ENCODE data around the gene SAMD8. TPM values are rescaled to one million over a fixed set of nuclear protein-coding genes. Genes with fewer than 3 reads are reported as not detected.

The SAMD8 gene
- total and polyA plus RNA-seq, 10 of the 15 experiments (the other 5 are each of a cell fraction or from before 2014, with no cell fraction given): 2.8 to 26.0 (median 9.3) TPM

GRCh38 chr10:75209921-75210281 lies 98.4 kb downstream of the SAMD8 start (continued):
- TF ChIP-seq E2F4 (IDR thresholded peaks at IDR 0.05; ENCODE audit: low read depth, low read length) (no peak), POLR2AphosphoS5 (IDR thresholded peaks at IDR 0.05; ENCODE audit: low read length) (peak; percentile 30; the same call in 1 of the 2 replicates)

GRCh38 chr10:75210282-75211006 lies 99.0 kb downstream of the SAMD8 start, which contains the start of gene VDAC2:
VDAC2 (plus strand) TSS chr10:75210796; CDS start chr10:75211159, 363 bp downstream.
- intact Hi-C loops (cut with micrococcal nuclease; ENCODE audit: unreplicated experiment): loop anchor here (2.0 kb wide), 1 partner anchor 20 kb away; no protein-coding TSS in a partner anchor
- WGBS (ENCODE audit: insufficient coverage, insufficient replicate concordance, low lambda C conversion rate, missing lambda C conversion rate): under 1% methylated on average over 40 of the region's 80 CpGs
- H3K9me3 ChIP-seq (replicated peaks; ENCODE audit: control insufficient read depth, insufficient read depth, low read length): no peaks in the 10 kb centered on the region
- peak within 1 kb of the TSS; percentile 92 for H3K4me2 ChIP-seq (ENCODE audit: control insufficient read depth, insufficient read depth)
- H3K27ac ChIP-seq (ENCODE audit: control insufficient read depth, insufficient read depth): peak within 1 kb of the TSS; percentile 98
- peaks cover 41% of the 10 kb centered on the region for H3K79me2 ChIP-seq (ENCODE audit: control insufficient read depth, insufficient read depth, low read length)
- peak within 1 kb of the TSS; percentile 91 for H3K4me3 ChIP-seq
- POLR2A ChIA-PET: interaction anchor here (0.5 to 3.0 kb wide), 16 partner anchors 11 to 1190 kb away, joined by 3 to 26 read pairs (median 4); partner anchors contain the start of genes COMTD1 and SAMD8
- peak; percentile 91 for ATAC-seq
- BruUV-seq (replicated peaks): no TSS peak
- CTCF ChIA-PET: interaction anchor here (0.6 to 4.3 kb wide), 13 partner anchors 12 to 967 kb away, joined by 3 to 41 read pairs (median 4); partner anchors contain the start of gene COMTD1
- peak within 1 kb of the TSS; percentile 98 for H3K9ac ChIP-seq (ENCODE audit: control insufficient read depth, insufficient read depth, low read length)
- H3K27me3 ChIP-seq (replicated peaks in 1 of 2; ENCODE audit: control insufficient read depth in 2 of 2, insufficient read depth in 2 of 2, low read length in 1 of 2): no peaks in the 10 kb centered on the region
- DNase-seq (ENCODE audit: low read depth, low spot score): peak; percentile 75
- 0 out of 2 replicates have a peak, but pooled peaks cover 4% of the 10 kb centered on the region for H3K4me1 ChIP-seq (ENCODE audit: control insufficient read depth, insufficient read depth, low read length)
- H4K20me1 ChIP-seq (ENCODE audit: control insufficient read depth, insufficient read depth): no peaks in the 10 kb centered on the region
- SMC1A ChIA-PET (ENCODE audit: uncharacterized antibody, unreplicated experiment): interaction anchor here (0.8 to 2.9 kb wide), 12 partner anchors 10 to 87 kb away, joined by 3 to 18 read pairs (median 3); partner anchors contain the start of gene COMTD1
- in situ Hi-C loops (cut with MboI): no loop called here
- no peak for FAIRE-seq
- RAD21 ChIA-PET (ENCODE audit: unreplicated experiment): interaction anchor here (0.6 to 3.3 kb wide), 9 partner anchors 11 to 82 kb away, joined by 3 to 14 read pairs (median 4); partner anchors contain the start of gene COMTD1
- H3K36me3 ChIP-seq (ENCODE audit: control insufficient read depth in 2 of 2, insufficient read depth in 2 of 2, low read length in 1 of 2): peaks cover 0 to 13% of the 10 kb centered on the region in 2 experiments; a peak in 3 of 4 replicates
- peak within 1 kb of the TSS; percentile 95 for H2AFZ ChIP-seq (ENCODE audit: control insufficient read depth, low read depth, low read length)
- TF ChIP-seq EGR1 (IDR thresholded peaks at IDR 0.05; ENCODE audit: borderline replicate concordance in 1 of 2, low read depth in 2 of 2, low read length in 2 of 2): peak; percentile 44 to 77
- TF ChIP-seq SKIL (IDR thresholded peaks at IDR 0.05; ENCODE audit: low read depth, poor library complexity, severe bottlenecking): no peak
- TF ChIP-seq LARP7 (IDR thresholded peaks at IDR 0.05): peak; percentile 98
- peak; percentile 73 for TF ChIP-seq POLR2AphosphoS5 (IDR thresholded peaks at IDR 0.05; ENCODE audit: low read length)
- TF ChIP-seq SRF (IDR thresholded peaks at IDR 0.05; ENCODE audit: low read depth in 2 of 2, low read length in 2 of 2): 0 out of 4 replicates have a peak, but pooled peaks of 1 of the 2 experiments have one; percentile 2
- 0 out of 2 replicates have a peak, but pooled peaks have one; percentile 20 for TF ChIP-seq BCL11A (IDR thresholded peaks at IDR 0.05; ENCODE audit: low read depth, low read length)
- TF ChIP-seq ZNF207 (IDR thresholded peaks at IDR 0.05; ENCODE audit: borderline replicate concordance): peak; percentile 91
- TF ChIP-seq STAT3 (IDR thresholded peaks at IDR 0.05; ENCODE audit: low read depth, low read length): no peak
- no peak for TF ChIP-seq ATF2 (IDR thresholded peaks at IDR 0.05; ENCODE audit: low read length)
- peak; percentile 78; the same call in 1 of the 2 replicates for TF ChIP-seq TAF1 (IDR thresholded peaks at IDR 0.05; ENCODE audit: borderline replicate concordance, low read depth, low read length)
- TF ChIP-seq CBX3 (IDR thresholded peaks at IDR 0.05; ENCODE audit: borderline replicate concordance, low read depth): no peak
- TF ChIP-seq EP300 (IDR thresholded peaks at IDR 0.05; ENCODE audit: borderline replicate concordance in 1 of 2, control insufficient read depth in 1 of 2, low read depth in 2 of 2, low read length in 2 of 2): peak; percentile 23 to 31; a peak in 1 of 4 replicates
- peak; percentile 86; the same call in 1 of the 2 replicates for TF ChIP-seq PML (IDR thresholded peaks at IDR 0.05; ENCODE audit: low read length)

Measured in GM12878 (cell line).